Immature natural killer cell (primary cell): Measurements from ENCODE around the gene ZNF101. TPM values are rescaled to one million over a fixed set of nuclear protein-coding genes. Genes with fewer than 3 reads are reported as not detected.

Source experiments
- DNase-seq, 3 donors: peaks; one replicate each; pipeline ENCODE4 v3.0.0; 2022; ENCODE audit warnings: mixed read lengths in 1 of 3
- H3K27ac Mint-ChIP-seq, 6 donors: one replicate each; pipeline ENCODE4 v1.8.0; 2020; ENCODE audit warnings: mixed read lengths in 6 of 6, mild to moderate bottlenecking in 5 of 6, inconsistent platforms in 4 of 6, moderate library complexity in 3 of 6
- H3K27me3 Mint-ChIP-seq, 3 donors: one replicate each; pipeline ENCODE4 v1.8.0; 2020 to 2021; ENCODE audit warnings: low read depth in 3 of 3, mild to moderate bottlenecking in 3 of 3, mixed read lengths in 3 of 3, moderate library complexity in 3 of 3, inconsistent platforms in 1 of 3
- H3K36me3 Mint-ChIP-seq, 3 donors: one replicate each; pipeline ENCODE4 v1.8.0; 2020; ENCODE audit warnings: mixed read lengths in 3 of 3, inconsistent platforms in 2 of 3, mild to moderate bottlenecking in 2 of 3
- H3K4me1 Mint-ChIP-seq, 2 donors: one replicate each; pipeline ENCODE4 v1.8.0; 2020; ENCODE audit warnings: inconsistent platforms in 2 of 2, mild to moderate bottlenecking in 2 of 2, mixed read lengths in 2 of 2, moderate library complexity in 1 of 2
- H3K4me3 Mint-ChIP-seq, 5 donors: one replicate each; pipeline ENCODE4 v1.8.0; 2020; ENCODE audit warnings: mild to moderate bottlenecking in 5 of 5, mixed read lengths in 5 of 5, inconsistent platforms in 3 of 5, moderate library complexity in 3 of 5
- H3K9me3 Mint-ChIP-seq, 6 donors: one replicate each; pipeline ENCODE4 v1.8.0; 2020; ENCODE audit warnings: mild to moderate bottlenecking in 6 of 6, mixed read lengths in 6 of 6, inconsistent platforms in 4 of 6, moderate library complexity in 3 of 6
- polyA plus RNA-seq, 3 donors: library from polyadenylated mRNA; unstranded; fragments of 300-500 nt; fragmentation: Illumina TruSeq; gene quantifications; one replicate each; pipeline ENCODE4 v1.2.3, GENCODE V29; 2021

Gene ZNF101
- polyA plus RNA-seq, 3 donors from 2014 or later = 33.9 to 51.4 (median 36.8) TPM

DNA sequence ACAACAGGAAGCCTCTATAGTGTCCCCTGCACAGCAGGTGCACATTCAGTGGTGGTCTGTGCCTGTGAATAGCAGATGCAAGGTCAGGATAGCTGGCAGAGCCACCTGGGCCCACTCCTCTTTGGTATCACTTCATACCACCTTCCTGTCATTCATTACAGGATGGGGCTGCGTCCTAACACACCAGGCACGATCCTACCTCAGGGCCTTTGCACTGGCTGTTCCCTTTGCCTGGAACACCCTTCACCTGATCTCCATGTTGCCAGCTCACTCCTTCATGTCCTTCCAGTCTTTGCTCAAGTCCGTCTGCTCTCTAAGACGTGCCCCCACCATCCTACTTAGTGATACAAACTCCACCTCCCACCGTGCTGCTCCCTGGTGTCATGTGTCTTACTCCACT is 36.0 kb upstream of the ZNF101 start:
- no peaks in the 10 kb centered on the region for H3K9me3 Mint-ChIP-seq
- peaks cover 14 to 28% (median 17%) of the 10 kb centered on the region in 3 donors for H3K36me3 Mint-ChIP-seq
- no peak for DNase-seq
- peak overlapping the region in 4 of 6 donors; percentile 6 to 53 (median 29) for H3K27ac Mint-ChIP-seq
- peaks cover under 1 to 10% (median 4%) of the 10 kb centered on the region in 3 donors for H3K27me3 Mint-ChIP-seq
- H3K4me3 Mint-ChIP-seq = no peak overlapping the region
- H3K4me1 Mint-ChIP-seq = peaks cover 7 to 10% of the 10 kb centered on the region in 2 donors

- DNase-seq = no peak
- no peak overlapping the region for H3K4me3 Mint-ChIP-seq
- H3K27me3 Mint-ChIP-seq = peaks cover 0 to 6% (median 2%) of the 10 kb centered on the region in 3 donors
- H3K27ac Mint-ChIP-seq = peak overlapping the region; percentile 10 to 70 (median 34)
- H3K4me1 Mint-ChIP-seq = peaks cover 6 to 7% of the 10 kb centered on the region in 2 donors
- peaks cover 14 to 32% (median 17%) of the 10 kb centered on the region in 3 donors for H3K36me3 Mint-ChIP-seq
- H3K9me3 Mint-ChIP-seq = no peaks in the 10 kb centered on the region
Measured at GRCh38 chr19:19633711-19634515, 34.7 kb upstream of the ZNF101 start.

DNA sequence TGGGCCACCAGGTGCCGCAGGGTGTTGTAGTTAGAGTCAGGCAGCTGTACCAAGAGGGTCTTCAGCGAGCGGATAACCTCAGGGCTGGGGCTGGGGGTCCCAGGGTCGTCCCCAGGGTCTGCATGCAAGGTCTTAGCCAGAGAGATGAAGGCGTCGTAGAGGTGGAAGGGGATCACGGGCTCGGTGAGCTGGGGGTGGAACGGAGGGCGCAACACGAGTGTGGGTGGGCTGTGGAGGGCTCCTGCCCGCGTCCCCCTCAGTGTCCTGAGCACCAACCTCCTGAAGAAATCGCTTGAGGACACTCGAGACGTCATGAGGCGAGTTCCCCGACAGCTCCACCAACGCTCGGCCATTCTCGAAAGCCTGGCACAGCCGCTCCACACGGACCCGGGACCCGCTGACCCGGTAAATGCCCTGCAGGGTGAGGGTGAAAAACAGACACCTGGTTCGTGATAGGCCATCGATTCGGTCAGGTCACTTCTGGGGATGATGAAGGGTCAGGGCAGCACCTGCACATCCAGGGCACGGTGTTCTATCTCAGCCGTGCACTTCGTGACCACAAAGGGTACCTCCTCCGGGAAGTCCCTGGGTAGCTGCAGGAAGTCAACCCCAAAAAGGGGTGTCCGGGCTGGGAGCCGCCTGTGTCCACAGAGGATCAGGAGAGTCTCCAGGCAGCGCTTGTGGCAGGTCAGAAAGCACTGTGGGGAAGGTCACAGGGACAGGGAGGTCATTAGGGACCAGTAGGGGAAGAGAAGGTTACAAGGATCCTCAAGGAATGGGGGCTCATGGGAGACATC is 33.9 kb upstream of the ZNF101 start:
- Mint-ChIP-seq H3K27me3 (peaks cover 0 to 5% (median 0%) of the 10 kb centered on the region in 3 donors), H3K4me1 (peaks cover 6 to 7% of the 10 kb centered on the region in 2 donors), H3K36me3 (peaks cover 14 to 32% (median 17%) of the 10 kb centered on the region in 3 donors), H3K4me3 (no peak overlapping the region), H3K27ac (peak overlapping the region in 2 of 6 donors; percentile 21 to 34), H3K9me3 (no peaks in the 10 kb centered on the region)
- no peak for DNase-seq

GRCh38 chr19:19635313-19635702 is 33.3 kb upstream of the ZNF101 start:
- Mint-ChIP-seq H3K4me3 (no peak overlapping the region), H3K27ac (no peak overlapping the region), H3K27me3 (peaks cover 0 to 5% (median 0%) of the 10 kb centered on the region in 3 donors), H3K4me1 (peaks cover 6 to 10% of the 10 kb centered on the region in 2 donors), H3K36me3 (peaks cover 14 to 32% (median 17%) of the 10 kb centered on the region in 3 donors), H3K9me3 (no peaks in the 10 kb centered on the region)
- DNase-seq = no peak

- Mint-ChIP-seq H3K9me3 (no peaks in the 10 kb centered on the region), H3K27ac (no peak overlapping the region), H3K4me3 (no peak overlapping the region), H3K4me1 (peaks cover 7 to 13% of the 10 kb centered on the region in 2 donors), H3K27me3 (peaks cover 0 to 5% (median 0%) of the 10 kb centered on the region in 3 donors), H3K36me3 (peaks cover 14 to 32% (median 17%) of the 10 kb centered on the region in 3 donors)
- no peak for DNase-seq
Measured at GRCh38 chr19:19636573-19637185, 32.0 kb upstream of the ZNF101 start.

DNA sequence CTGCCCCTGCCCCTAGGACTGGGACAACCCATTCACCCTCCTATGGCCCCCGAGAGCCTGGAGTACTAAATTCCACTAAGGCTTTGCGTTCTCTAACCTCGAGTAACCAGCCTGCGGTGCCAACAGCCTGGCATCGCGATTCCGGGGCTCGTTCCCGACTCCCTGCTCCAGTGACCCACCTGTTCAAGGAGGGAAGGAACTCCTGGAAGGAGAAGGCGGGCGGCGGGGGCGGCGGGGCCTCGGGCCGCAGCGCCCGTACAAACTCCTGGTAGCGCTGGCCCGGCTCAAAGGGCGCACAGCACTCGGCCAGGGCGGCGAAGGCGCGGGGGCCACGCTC is 31.5 kb upstream of the ZNF101 start:
- Mint-ChIP-seq H3K9me3 (no peaks in the 10 kb centered on the region), H3K4me1 (peaks cover 11 to 18% of the 10 kb centered on the region in 2 donors), H3K27ac (no peak overlapping the region), H3K36me3 (peaks cover 14 to 32% (median 17%) of the 10 kb centered on the region in 3 donors), H3K4me3 (no peak overlapping the region), H3K27me3 (peaks cover 0 to 5% (median 0%) of the 10 kb centered on the region in 3 donors)
- no peak for DNase-seq

DNA sequence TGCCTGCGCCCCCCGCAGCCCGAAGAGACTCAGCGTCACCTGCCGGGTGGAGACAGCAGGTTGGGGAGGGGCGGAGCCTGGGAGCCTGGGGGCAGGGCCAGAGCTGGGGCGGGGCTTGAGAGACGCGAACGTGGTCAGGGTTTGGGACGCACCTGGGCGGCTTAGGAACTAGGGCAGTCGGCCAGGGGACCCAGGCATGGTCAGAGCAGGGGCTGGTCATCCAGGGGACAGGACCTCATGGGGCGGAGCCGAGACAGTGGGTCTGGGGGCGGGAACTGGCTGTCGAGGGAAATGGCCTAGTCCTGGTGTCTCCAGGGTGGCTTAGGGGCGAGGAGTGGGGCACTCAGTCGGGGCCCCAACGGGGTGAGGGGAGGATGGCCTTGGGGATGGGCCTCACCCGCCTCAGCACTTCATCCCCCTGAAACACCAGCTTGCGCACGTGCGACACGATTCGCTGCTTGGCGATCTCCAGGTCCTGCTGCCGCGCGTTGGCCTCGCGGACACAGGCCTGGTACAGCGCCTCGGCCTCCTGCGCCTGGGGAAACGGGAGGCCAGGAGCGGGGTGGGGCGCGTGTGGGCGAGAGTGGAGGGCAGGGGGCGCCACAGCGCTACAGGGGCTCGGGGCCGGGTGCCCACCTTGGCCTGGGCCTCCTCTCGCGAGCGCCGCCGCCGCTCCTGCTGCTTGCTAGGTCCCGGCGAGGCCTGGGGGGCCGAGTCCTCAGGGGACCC is 31.0 kb upstream of the ZNF101 start:
- H3K9me3 Mint-ChIP-seq = no peaks in the 10 kb centered on the region
- no peak for DNase-seq
- H3K27me3 Mint-ChIP-seq = peaks cover 0 to 8% (median 3%) of the 10 kb centered on the region in 3 donors
- no peak overlapping the region for H3K4me3 Mint-ChIP-seq
- peaks cover 12 to 29% (median 14%) of the 10 kb centered on the region in 3 donors for H3K36me3 Mint-ChIP-seq
- no peak overlapping the region for H3K27ac Mint-ChIP-seq
- peaks cover 17 to 23% of the 10 kb centered on the region in 2 donors for H3K4me1 Mint-ChIP-seq

GRCh38 chr19:19642506-19643157 is 26.0 kb upstream of the ZNF101 start:
- H3K4me1 Mint-ChIP-seq = peaks cover 20 to 23% of the 10 kb centered on the region in 2 donors
- peaks cover 0 to 4% (median 0%) of the 10 kb centered on the region in 3 donors for H3K36me3 Mint-ChIP-seq
- peaks cover 2 to 11% (median 8%) of the 10 kb centered on the region in 3 donors for H3K27me3 Mint-ChIP-seq
- no peaks in the 10 kb centered on the region for H3K9me3 Mint-ChIP-seq
- H3K4me3 Mint-ChIP-seq = peak overlapping the region; percentile 95 to 99 (median 98)
- DNase-seq = peak; percentile 58 to 68 (median 63)
- peak overlapping the region; percentile 94 to 98 (median 96) for H3K27ac Mint-ChIP-seq

DNA sequence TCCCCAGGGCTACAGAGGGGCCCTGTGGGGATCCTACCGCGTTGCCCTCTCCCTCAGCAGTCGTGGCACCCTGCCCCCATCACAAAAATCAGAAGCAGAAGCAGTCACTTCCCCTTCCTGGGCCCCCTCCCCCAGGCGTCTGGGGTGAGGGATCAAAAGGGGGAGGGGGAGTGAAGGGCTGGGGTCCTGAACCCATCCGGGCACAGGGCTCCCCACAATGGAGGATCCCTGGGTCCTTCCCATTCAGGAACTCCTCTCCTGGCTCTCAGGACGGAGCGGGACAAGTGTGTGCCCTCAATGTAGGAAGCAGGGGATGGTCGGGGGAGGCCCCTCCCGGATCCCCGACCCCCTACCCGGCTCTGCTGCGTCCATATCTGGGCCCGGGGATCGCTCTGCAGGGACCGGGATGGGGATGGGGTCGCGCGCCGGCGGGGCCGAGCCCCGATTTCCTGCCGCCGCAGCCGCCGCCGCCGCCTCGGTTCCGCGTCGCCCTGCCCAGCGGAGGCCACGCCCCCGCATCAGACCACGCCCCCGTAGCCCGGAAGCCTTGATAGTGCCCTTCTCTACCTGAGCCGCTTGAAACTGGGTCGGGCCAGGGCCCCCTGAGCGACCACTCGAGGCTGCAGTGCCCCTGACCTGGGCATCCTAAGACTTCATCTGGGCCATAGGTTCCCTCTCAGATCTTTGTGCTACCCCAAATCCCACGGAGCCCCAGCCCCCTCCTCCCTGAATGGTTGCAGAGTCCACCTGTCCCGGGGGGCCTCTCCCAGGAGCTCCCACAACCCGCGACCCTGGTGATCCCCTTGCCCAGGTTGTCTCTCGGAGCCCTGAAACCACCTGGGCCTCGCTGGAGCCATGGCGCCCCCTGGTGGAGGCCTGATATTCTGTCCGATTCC is 25.2 kb upstream of the ZNF101 start, which contains the start of gene GMIP:
Gene GMIP, minus strand, starts transcription at position 500 of the 896 bp plus-strand sequence. Its CDS starts 128 bp downstream, at position 372.
- H3K27ac Mint-ChIP-seq = peak within 1 kb of the TSS; percentile 94 to 98 (median 96)
- peaks cover 20 to 23% of the 10 kb centered on the region in 2 donors for H3K4me1 Mint-ChIP-seq
- H3K27me3 Mint-ChIP-seq = peaks cover 2 to 11% (median 9%) of the 10 kb centered on the region in 3 donors
- H3K4me3 Mint-ChIP-seq = peak within 1 kb of the TSS; percentile 95 to 99 (median 98)
- peaks cover 0 to 2% (median 0%) of the 10 kb centered on the region in 3 donors for H3K36me3 Mint-ChIP-seq
- peak; percentile 82 to 87 (median 87) for DNase-seq
- H3K9me3 Mint-ChIP-seq = no peaks in the 10 kb centered on the region

- DNase-seq = no peak
- H3K9me3 Mint-ChIP-seq = no peaks in the 10 kb centered on the region
- H3K27ac Mint-ChIP-seq = peak overlapping the region; percentile 94 to 98 (median 96)
- no peaks in the 10 kb centered on the region for H3K36me3 Mint-ChIP-seq
- peaks cover 2 to 11% (median 9%) of the 10 kb centered on the region in 3 donors for H3K27me3 Mint-ChIP-seq
- peaks cover 20 to 23% of the 10 kb centered on the region in 2 donors for H3K4me1 Mint-ChIP-seq
- peak overlapping the region; percentile 95 to 99 (median 98) for H3K4me3 Mint-ChIP-seq
Measured at GRCh38 chr19:19644054-19644388, 24.6 kb upstream of the ZNF101 start.

DNA sequence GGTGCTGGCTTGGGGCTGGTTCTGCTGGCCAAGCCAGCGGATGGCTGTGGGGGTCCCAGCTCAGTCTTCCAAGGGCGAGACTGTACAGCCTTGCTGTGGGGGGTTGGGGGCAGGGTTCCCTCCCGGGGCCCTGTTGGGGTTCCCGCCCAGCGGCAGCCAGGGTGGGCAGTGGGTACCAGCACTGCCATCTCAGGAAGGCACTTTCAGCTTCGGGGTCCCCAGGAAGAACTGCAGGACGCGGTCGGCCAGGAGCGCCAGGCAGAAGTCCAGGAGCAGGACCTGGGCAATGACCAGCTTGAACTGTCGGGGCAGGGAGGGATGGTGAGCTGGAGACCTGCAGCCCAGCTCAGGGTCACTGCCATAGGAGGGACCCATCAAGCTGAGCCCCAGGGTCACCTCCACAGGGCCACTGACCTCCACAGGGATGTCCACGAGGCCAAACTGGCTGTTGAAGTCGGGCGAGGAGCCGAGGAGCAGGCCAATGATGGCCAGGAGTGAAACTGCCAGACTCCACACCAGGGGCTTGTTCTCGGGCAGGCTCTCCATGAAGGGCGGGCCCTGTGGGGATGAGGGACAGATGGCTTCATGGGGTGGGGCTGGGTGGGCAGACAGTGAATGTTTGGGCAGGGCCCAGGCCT is 23.3 kb upstream of the ZNF101 start:
- H3K27me3 Mint-ChIP-seq = peaks cover 2 to 13% (median 9%) of the 10 kb centered on the region in 3 donors

More for the DNA sequence above, 23.3 kb upstream of the ZNF101 start:
- Mint-ChIP-seq H3K4me3 (no peak overlapping the region), H3K27ac (peak overlapping the region in 2 of 6 donors; percentile 16 to 50), H3K36me3 (peaks cover 0 to 4% (median 0%) of the 10 kb centered on the region in 3 donors), H3K4me1 (peaks cover 20% of the 10 kb centered on the region in 2 donors), H3K9me3 (no peaks in the 10 kb centered on the region)
- no peak for DNase-seq
